Activated CD4-positive, alpha-beta T cell treated with anti-CD3 and anti-CD28 coated beads, Interleukin-2, amount 10 ng/mL, durations not matched to agents 7 days and 5 days (primary cell): ENCODE results near the gene BSN. TPM values are rescaled to one million over a fixed set of nuclear protein-coding genes. Genes with fewer than 3 reads are reported as not detected.

ENCODE experiments used
- CTCF ChIA-PET: fragments of 350-600 bp; sonication (Branson Sonifier 250); formaldehyde crosslinking; loops from one replicate; lab custom pipeline; 2021; ENCODE audit warnings: antibody characterized with exemption; lab: Charles Lee
- POLR2A ChIA-PET: fragments of 350-600 bp; sonication (Branson Sonifier 250); formaldehyde crosslinking; loops from one replicate; lab custom pipeline; 2021; ENCODE audit warnings: antibody characterized with exemption; lab: Charles Lee
- DNase-seq: peaks from one replicate; pipeline ENCODE4 v3.0.0-alpha.2; 2020
- H3K27ac Mint-ChIP-seq: one replicate; pipeline ENCODE4 v1.8.0; 2021; ENCODE audit warnings: mild to moderate bottlenecking, moderate library complexity, mixed read lengths
- H3K27me3 Mint-ChIP-seq: one replicate; pipeline ENCODE4 v1.8.0; 2021; ENCODE audit warnings: mixed read lengths
- H3K36me3 Mint-ChIP-seq: one replicate; pipeline ENCODE4 v1.8.0; 2021; ENCODE audit warnings: low read depth, mixed read lengths
- H3K4me1 Mint-ChIP-seq: one replicate; pipeline ENCODE4 v1.8.0; 2021; ENCODE audit warnings: mixed read lengths
- H3K4me3 Mint-ChIP-seq: one replicate; pipeline ENCODE4 v1.8.0; 2021; ENCODE audit warnings: mild to moderate bottlenecking, moderate library complexity, mixed read lengths
- H3K9me3 Mint-ChIP-seq: one replicate; pipeline ENCODE4 v1.8.0; 2021; ENCODE audit warnings: mixed read lengths
- total RNA-seq, 2 experiments: library from RNA; stranded (reverse); gene quantifications; one replicate each; pipeline ENCODE4 v1.2.3, GENCODE V29; 2021

BSN gene
- total RNA-seq, 2 experiments from 2014 or later = 0.06 to 0.07 TPM

DNA sequence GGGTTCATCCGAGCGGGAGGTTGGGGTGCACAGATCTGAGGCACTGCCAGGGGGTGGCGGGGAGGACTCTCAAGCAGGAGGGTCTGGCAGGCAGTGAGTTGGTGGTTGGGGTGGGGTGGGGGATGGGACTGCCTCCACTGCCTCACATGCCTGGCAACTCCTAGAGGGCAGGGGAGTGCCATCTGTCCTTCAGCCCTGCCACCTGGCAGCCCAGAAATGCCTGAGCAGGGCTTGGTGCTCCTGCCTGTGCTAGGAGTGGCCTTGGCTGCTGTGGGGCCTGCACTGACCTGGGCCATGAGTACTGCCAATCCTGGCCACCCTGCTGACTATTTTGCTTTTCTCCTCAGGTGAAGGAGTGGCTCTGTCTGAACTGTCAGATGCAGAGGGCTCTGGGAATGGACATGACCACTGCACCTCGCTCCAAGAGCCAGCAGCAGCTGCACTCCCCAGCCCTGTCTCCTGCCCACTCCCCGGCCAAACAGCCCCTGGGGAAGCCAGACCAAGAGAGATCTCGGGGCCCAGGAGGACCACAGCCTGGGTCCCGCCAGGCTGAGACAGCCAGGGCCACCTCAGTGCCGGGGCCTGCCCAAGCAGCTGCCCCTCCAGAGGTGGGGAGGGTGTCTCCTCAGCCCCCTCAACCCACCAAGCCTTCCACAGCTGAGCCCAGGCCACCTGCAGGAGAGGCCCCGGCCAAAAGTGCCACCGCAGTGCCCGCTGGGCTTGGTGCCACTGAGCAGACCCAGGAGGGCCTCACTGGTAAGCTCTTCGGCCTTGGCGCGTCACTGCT lies 87.8 kb downstream of the BSN start:
- DNase-seq = no peak
- Mint-ChIP-seq H3K9me3 (no peaks in the 10 kb centered on the region), H3K4me3 (no peak overlapping the region), H3K27ac (no peak overlapping the region), H3K36me3 (no peaks in the 10 kb centered on the region), H3K4me1 (no peaks in the 10 kb centered on the region), H3K27me3 (peaks cover 2% of the 10 kb centered on the region)
- ChIA-PET POLR2A (no interaction called here), CTCF (interaction anchor here (1.2 to 1.7 kb wide), 2 partner anchors 8 to 10 kb away, joined by 3 to 4 read pairs; no protein-coding TSS in a partner anchor)

GRCh38 chr3:49642708-49643145 lies 88.5 kb downstream of the BSN start:
- Mint-ChIP-seq H3K9me3 (no peaks in the 10 kb centered on the region), H3K4me1 (no peaks in the 10 kb centered on the region), H3K4me3 (no peak overlapping the region), H3K27ac (no peak overlapping the region), H3K36me3 (no peaks in the 10 kb centered on the region), H3K27me3 (peaks cover 2% of the 10 kb centered on the region)
- POLR2A ChIA-PET = no interaction called here
- DNase-seq = no peak
- CTCF ChIA-PET = interaction anchor here (1.2 to 1.7 kb wide), 2 partner anchors 9 to 10 kb away, joined by 3 to 4 read pairs; no protein-coding TSS in a partner anchor

GRCh38 chr3:49644684-49645083 lies 90.4 kb downstream of the BSN start:
- ChIA-PET POLR2A (no interaction called here), CTCF (interaction anchor here (0.6 to 1.4 kb wide), 3 partner anchors 9 to 891 kb away, joined by 3 to 4 read pairs (median 3); no protein-coding TSS in a partner anchor)
- no peaks in the 10 kb centered on the region for H3K9me3 Mint-ChIP-seq
- H3K36me3 Mint-ChIP-seq = no peaks in the 10 kb centered on the region
- peaks cover 2% of the 10 kb centered on the region for H3K27me3 Mint-ChIP-seq
- no peak for DNase-seq
- H3K4me1 Mint-ChIP-seq = no peaks in the 10 kb centered on the region
- no peak overlapping the region for H3K27ac Mint-ChIP-seq
- no peak overlapping the region for H3K4me3 Mint-ChIP-seq

GRCh38 chr3:49646236-49646635 lies 92.0 kb downstream of the BSN start:
- Mint-ChIP-seq H3K36me3 (no peaks in the 10 kb centered on the region), H3K27ac (no peak overlapping the region), H3K27me3 (no peaks in the 10 kb centered on the region), H3K4me3 (no peak overlapping the region), H3K9me3 (no peaks in the 10 kb centered on the region), H3K4me1 (no peaks in the 10 kb centered on the region)
- POLR2A ChIA-PET = interaction anchor here (0.6 kb wide), 1 partner anchor 364 kb away, joined by 5 read pairs; no protein-coding TSS in a partner anchor
- no peak for DNase-seq
- CTCF ChIA-PET = no interaction called here

GRCh38 chr3:49647741-49648140 lies 93.5 kb downstream of the BSN start:
- POLR2A ChIA-PET = no interaction called here
- Mint-ChIP-seq H3K4me1 (no peaks in the 10 kb centered on the region), H3K9me3 (no peaks in the 10 kb centered on the region), H3K27ac (no peak overlapping the region), H3K27me3 (no peaks in the 10 kb centered on the region), H3K36me3 (no peaks in the 10 kb centered on the region), H3K4me3 (no peak overlapping the region)
- CTCF ChIA-PET = interaction anchor here (1.2 kb wide), 1 partner anchor 10 kb away, joined by 4 read pairs; no protein-coding TSS in a partner anchor
- no peak for DNase-seq

GRCh38 chr3:49648354-49649019 lies 94.2 kb downstream of the BSN start:
- Mint-ChIP-seq H3K36me3 (no peaks in the 10 kb centered on the region), H3K27ac (peak overlapping the region; percentile 44), H3K9me3 (no peaks in the 10 kb centered on the region), H3K4me1 (no peaks in the 10 kb centered on the region), H3K27me3 (no peaks in the 10 kb centered on the region), H3K4me3 (no peak overlapping the region)
- ChIA-PET POLR2A (no interaction called here), CTCF (interaction anchor here (0.6 to 1.2 kb wide), 2 partner anchors 11 to 493 kb away, joined by 3 to 4 read pairs; no protein-coding TSS in a partner anchor)
- DNase-seq = no peak

DNA sequence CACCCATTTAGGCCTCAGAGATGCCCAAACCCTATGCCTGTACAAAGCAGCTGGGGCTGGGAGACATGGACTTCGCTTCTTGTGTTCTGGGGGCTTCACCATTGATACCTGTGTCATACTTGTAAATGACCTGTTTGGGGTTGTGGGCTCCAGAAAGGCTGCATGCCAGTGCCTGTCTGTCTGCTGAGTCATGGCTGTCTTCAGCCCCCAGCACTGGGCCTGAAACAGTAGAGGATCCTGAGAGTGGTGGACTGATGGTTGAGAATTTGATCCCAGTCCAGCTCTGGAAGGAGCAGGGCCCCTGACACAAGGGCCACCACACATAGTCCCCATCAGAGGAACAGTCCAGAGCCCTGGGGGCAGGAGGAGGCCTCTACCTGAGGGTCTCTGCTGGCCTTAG lies 95.3 kb downstream of the BSN start:
- no peaks in the 10 kb centered on the region for H3K9me3 Mint-ChIP-seq
- DNase-seq = no peak
- no peaks in the 10 kb centered on the region for H3K27me3 Mint-ChIP-seq
- H3K4me3 Mint-ChIP-seq = no peak overlapping the region
- CTCF ChIA-PET = no interaction called here
- no peak overlapping the region for H3K27ac Mint-ChIP-seq
- POLR2A ChIA-PET = no interaction called here
- H3K36me3 Mint-ChIP-seq = no peaks in the 10 kb centered on the region
- no peaks in the 10 kb centered on the region for H3K4me1 Mint-ChIP-seq

- Mint-ChIP-seq H3K4me1 (no peaks in the 10 kb centered on the region), H3K27me3 (no peaks in the 10 kb centered on the region), H3K27ac (no peak overlapping the region), H3K36me3 (no peaks in the 10 kb centered on the region), H3K4me3 (no peak overlapping the region), H3K9me3 (no peaks in the 10 kb centered on the region)
- no peak for DNase-seq
- POLR2A ChIA-PET = no interaction called here
- CTCF ChIA-PET = interaction anchor here (0.6 kb wide), 1 partner anchor 186 kb away, joined by 3 read pairs; no protein-coding TSS in a partner anchor
Measured at GRCh38 chr3:49650177-49650576, 95.9 kb downstream of the BSN start.

DNA sequence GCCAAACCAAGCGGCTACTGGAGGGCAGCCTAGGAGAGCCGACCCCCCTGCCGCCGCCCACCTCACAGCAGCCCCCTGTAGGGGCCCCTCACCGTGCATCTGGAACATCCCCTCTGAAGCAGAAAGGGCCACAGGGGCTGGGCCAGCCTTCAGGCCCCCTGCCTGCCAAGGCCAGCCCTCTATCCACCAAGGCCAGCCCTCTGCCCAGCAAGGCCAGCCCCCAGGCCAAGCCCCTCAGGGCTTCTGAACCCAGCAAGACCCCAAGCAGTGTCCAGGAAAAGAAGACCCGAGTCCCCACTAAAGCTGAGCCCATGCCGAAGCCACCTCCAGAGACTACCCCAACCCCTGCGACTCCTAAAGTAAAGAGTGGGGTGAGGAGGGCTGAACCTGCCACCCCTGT lies 96.4 kb downstream of the BSN start:
- H3K9me3 Mint-ChIP-seq = no peaks in the 10 kb centered on the region
- no peak overlapping the region for H3K4me3 Mint-ChIP-seq
- no peaks in the 10 kb centered on the region for H3K36me3 Mint-ChIP-seq
- H3K27me3 Mint-ChIP-seq = no peaks in the 10 kb centered on the region
- no peak for DNase-seq
- ChIA-PET CTCF (interaction anchor here (0.6 to 2.2 kb wide), 2 partner anchors 111 to 186 kb away, joined by 3 to 10 read pairs; no protein-coding TSS in a partner anchor), POLR2A (no interaction called here)
- H3K4me1 Mint-ChIP-seq = no peaks in the 10 kb centered on the region
- peak overlapping the region; percentile 48 for H3K27ac Mint-ChIP-seq

- Mint-ChIP-seq H3K4me3 (no peak overlapping the region), H3K27ac (no peak overlapping the region), H3K36me3 (no peaks in the 10 kb centered on the region), H3K4me1 (no peaks in the 10 kb centered on the region), H3K27me3 (no peaks in the 10 kb centered on the region), H3K9me3 (no peaks in the 10 kb centered on the region)
- ChIA-PET POLR2A (no interaction called here), CTCF (interaction anchor here (0.5 to 2.2 kb wide), 4 partner anchors 9 to 347 kb away, joined by 3 to 10 read pairs (median 4); no protein-coding TSS in a partner anchor)
- DNase-seq = no peak
Measured at GRCh38 chr3:49652218-49652902, 98.1 kb downstream of the BSN start.

DNA sequence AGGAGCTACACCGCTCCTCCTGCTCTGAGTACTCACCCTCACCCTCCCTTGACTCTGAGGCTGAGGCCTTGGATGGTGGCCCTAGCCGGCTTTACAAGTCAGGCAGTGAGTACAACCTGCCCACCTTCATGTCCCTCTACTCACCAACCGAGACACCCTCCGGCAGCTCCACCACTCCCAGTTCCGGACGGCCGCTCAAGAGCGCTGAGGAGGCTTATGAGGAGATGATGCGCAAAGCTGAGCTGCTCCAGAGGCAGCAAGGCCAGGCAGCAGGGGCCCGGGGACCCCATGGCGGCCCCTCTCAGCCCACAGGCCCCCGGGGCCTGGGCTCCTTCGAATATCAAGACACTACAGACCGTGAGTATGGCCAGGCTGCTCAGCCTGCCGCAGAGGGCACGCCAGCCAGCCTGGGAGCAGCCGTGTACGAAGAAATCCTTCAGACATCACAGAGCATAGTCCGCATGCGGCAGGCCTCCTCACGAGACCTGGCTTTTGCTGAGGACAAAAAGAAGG lies 98.7 kb downstream of the BSN start:
- ChIA-PET CTCF (interaction anchor here (0.7 to 2.2 kb wide), 5 partner anchors 8 to 113 kb away, joined by 3 to 10 read pairs (median 3); no protein-coding TSS in a partner anchor), POLR2A (no interaction called here)
- no peaks in the 10 kb centered on the region for H3K36me3 Mint-ChIP-seq
- no peaks in the 10 kb centered on the region for H3K27me3 Mint-ChIP-seq
- no peak overlapping the region for H3K4me3 Mint-ChIP-seq
- no peaks in the 10 kb centered on the region for H3K9me3 Mint-ChIP-seq
- no peaks in the 10 kb centered on the region for H3K4me1 Mint-ChIP-seq
- no peak overlapping the region for H3K27ac Mint-ChIP-seq
- DNase-seq = no peak

- no peak for DNase-seq
- Mint-ChIP-seq H3K27ac (no peak overlapping the region), H3K4me1 (no peaks in the 10 kb centered on the region), H3K4me3 (no peak overlapping the region), H3K36me3 (no peaks in the 10 kb centered on the region), H3K9me3 (no peaks in the 10 kb centered on the region), H3K27me3 (no peaks in the 10 kb centered on the region)
- POLR2A ChIA-PET = no interaction called here
- CTCF ChIA-PET = interaction anchor here (0.7 to 1.0 kb wide), 2 partner anchors 9 to 86 kb away, joined by 3 read pairs; no protein-coding TSS in a partner anchor
Measured at GRCh38 chr3:49653621-49654020, 99.3 kb downstream of the BSN start.
